Panc1 (cell line): Measurements from ENCODE around the gene CDY2A.
"Not testable (repeated sequence)": the region's sequence is repeated elsewhere in the genome, so short reads cannot be mapped to it uniquely, and the experiment has no call there.

Experiments used
- POLR2AphosphoS5 ChIP-seq: IDR thresholded peaks from 2 replicates; pipeline ENCODE4 v1.6.1; 2012; ENCODE audit warnings: mild to moderate bottlenecking, low read depth, low read length, moderate library complexity
- TCF7L2 ChIP-seq: IDR thresholded peaks from 2 replicates; pipeline ENCODE4 v1.6.1; 2011; ENCODE audit warnings: mild to moderate bottlenecking, low read depth, low read length, inconsistent platforms
- TF ChIP-seq, protein P1 (sequence below): fragments of 450-650 bp; IDR thresholded peaks from 2 replicates; pipeline ENCODE4 v1.5.1; 2017; ENCODE audit warnings: mild to moderate bottlenecking
- TF ChIP-seq, protein P2 (sequence below), 2 experiments: IDR thresholded peaks; 2 replicates each; pipeline ENCODE4 v1.6.1; 2011 to 2012; ENCODE audit warnings: low read depth in 2 of 2, control low read depth in 1 of 2, low read length in 1 of 2, mild to moderate bottlenecking in 1 of 2, moderate library complexity in 1 of 2; ENCODE audit not compliant: insufficient read depth in 1 of 2

DNA sequence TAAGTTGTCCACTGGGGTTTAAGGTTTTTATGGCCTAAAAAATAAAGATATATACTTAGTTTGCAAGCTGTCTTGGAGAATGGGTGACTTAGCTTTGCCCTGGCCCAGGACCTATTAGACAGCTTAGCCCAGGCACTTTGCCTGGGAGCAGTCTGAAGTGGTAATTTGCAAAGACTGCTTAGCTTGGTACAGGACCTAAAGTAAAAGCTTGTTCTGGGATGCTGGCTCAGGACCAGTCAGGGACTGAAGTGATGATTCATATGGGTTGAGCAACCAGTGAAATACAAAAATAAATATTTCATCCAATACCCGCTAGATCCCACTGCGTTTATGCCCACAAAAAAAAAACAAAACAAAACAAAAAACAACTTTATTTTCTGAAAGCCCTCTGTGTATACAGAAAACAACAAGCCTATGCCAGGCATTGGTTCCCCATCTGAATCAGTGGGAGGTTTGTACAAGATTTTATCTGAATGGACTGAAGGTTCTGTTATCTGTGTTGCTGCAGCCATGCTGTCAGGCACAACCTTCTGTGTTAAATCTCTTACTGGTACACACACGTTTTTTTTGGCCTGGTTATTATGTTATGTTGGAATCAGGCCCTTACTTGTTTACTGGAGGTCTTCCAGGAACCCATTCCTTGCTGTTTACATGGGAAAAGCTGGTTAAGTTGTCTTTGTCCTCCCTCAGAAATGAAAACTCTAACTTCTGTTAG, 8.7 kb downstream of the CDY2A start:
- TF ChIP-seq POLR2AphosphoS5, TCF7L2: not testable (repeated sequence)
- TF ChIP-seq, protein P1, sequence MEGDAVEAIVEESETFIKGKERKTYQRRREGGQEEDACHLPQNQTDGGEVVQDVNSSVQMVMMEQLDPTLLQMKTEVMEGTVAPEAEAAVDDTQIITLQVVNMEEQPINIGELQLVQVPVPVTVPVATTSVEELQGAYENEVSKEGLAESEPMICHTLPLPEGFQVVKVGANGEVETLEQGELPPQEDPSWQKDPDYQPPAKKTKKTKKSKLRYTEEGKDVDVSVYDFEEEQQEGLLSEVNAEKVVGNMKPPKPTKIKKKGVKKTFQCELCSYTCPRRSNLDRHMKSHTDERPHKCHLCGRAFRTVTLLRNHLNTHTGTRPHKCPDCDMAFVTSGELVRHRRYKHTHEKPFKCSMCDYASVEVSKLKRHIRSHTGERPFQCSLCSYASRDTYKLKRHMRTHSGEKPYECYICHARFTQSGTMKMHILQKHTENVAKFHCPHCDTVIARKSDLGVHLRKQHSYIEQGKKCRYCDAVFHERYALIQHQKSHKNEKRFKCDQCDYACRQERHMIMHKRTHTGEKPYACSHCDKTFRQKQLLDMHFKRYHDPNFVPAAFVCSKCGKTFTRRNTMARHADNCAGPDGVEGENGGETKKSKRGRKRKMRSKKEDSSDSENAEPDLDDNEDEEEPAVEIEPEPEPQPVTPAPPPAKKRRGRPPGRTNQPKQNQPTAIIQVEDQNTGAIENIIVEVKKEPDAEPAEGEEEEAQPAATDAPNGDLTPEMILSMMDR: not testable (repeated sequence)
- TF ChIP-seq, protein P2, sequence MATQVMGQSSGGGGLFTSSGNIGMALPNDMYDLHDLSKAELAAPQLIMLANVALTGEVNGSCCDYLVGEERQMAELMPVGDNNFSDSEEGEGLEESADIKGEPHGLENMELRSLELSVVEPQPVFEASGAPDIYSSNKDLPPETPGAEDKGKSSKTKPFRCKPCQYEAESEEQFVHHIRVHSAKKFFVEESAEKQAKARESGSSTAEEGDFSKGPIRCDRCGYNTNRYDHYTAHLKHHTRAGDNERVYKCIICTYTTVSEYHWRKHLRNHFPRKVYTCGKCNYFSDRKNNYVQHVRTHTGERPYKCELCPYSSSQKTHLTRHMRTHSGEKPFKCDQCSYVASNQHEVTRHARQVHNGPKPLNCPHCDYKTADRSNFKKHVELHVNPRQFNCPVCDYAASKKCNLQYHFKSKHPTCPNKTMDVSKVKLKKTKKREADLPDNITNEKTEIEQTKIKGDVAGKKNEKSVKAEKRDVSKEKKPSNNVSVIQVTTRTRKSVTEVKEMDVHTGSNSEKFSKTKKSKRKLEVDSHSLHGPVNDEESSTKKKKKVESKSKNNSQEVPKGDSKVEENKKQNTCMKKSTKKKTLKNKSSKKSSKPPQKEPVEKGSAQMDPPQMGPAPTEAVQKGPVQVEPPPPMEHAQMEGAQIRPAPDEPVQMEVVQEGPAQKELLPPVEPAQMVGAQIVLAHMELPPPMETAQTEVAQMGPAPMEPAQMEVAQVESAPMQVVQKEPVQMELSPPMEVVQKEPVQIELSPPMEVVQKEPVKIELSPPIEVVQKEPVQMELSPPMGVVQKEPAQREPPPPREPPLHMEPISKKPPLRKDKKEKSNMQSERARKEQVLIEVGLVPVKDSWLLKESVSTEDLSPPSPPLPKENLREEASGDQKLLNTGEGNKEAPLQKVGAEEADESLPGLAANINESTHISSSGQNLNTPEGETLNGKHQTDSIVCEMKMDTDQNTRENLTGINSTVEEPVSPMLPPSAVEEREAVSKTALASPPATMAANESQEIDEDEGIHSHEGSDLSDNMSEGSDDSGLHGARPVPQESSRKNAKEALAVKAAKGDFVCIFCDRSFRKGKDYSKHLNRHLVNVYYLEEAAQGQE (IDR thresholded peaks at IDR 0.05; ENCODE audit: insufficient read depth in 1 of 2, low read depth in 2 of 2, low read length in 1 of 2): not testable (repeated sequence)
